ENCODE measurements around the gene FBXO36.
A peak's percentile ranks its signal among the peaks of the same experiment; 100 is the strongest.
"Not testable (repeated sequence)": the region's sequence is repeated elsewhere in the genome, so short reads cannot be mapped to it uniquely, and the experiment has no call there.

FBXO36 gene

DNA sequence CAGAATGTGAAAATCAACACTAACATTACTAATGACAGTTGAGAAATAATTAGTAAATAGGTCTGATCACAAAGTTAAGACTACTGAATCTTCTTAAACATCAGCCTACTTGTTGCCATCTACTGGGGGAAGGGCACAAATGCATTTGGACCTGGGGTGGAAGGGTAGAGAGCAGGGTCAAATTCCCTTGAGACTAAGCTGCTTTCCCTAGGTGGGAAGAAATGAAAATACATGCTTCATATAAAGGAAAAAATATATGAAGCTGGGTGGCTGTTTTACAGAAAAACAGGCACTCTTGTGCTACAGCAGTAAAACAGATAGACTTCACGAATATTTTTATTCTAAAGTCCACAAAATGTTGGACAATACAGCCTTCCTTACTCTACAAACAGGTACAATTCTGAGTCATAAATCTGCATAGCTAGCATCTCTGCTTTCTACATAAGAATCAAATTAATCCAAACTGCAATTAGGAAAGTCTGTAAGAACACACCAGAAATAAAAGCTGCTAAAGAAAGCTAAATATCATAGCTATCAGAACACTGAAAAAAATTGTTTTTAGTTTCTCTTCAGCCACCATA, 11.4 kb upstream of the FBXO36 start:
- DNase-seq (ENCODE audit: low read depth, low spot score): peak; percentile 37

DNA sequence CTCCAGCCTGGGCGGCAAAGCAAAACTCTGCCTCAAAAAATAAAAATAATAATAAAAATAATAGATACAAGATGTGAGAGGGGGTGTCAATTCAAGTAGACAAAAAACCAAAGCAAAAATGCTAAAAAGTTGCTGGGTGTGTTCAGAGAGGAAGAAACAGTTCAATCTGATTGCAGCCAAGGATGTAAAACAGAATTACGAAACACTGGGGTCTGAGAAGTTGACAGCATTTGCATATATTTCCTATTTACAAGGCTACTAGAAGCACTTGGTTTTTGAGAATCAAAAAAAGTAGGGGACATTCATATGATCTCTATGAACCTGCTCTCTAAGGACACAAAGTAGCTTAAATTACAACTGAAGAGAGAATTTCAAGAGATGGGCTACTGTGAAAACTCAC, 8.1 kb upstream of the FBXO36 start:
- no peak for DNase-seq (ENCODE audit: low read depth, low spot score)

DNA sequence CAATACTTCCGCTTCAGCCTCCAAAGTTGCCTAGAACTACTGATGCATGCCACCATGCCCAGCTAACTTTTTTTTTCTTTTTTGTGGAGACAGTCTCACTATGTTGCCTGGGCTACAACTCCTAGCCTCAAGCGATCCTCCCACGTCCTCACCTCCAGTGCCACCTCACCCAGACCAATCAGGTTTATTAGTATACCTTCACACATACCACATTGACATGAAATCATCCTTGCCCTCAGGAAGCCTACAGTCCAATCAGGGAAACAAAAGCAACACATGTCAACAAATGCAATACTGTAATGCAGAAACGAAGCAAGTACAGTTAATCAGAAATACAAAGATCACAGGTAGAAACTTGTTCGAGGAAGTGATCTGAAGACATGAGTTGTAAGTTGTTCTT, 4.5 kb upstream of the FBXO36 start:
- DNase-seq (ENCODE audit: low read depth, low spot score): no peak

DNA sequence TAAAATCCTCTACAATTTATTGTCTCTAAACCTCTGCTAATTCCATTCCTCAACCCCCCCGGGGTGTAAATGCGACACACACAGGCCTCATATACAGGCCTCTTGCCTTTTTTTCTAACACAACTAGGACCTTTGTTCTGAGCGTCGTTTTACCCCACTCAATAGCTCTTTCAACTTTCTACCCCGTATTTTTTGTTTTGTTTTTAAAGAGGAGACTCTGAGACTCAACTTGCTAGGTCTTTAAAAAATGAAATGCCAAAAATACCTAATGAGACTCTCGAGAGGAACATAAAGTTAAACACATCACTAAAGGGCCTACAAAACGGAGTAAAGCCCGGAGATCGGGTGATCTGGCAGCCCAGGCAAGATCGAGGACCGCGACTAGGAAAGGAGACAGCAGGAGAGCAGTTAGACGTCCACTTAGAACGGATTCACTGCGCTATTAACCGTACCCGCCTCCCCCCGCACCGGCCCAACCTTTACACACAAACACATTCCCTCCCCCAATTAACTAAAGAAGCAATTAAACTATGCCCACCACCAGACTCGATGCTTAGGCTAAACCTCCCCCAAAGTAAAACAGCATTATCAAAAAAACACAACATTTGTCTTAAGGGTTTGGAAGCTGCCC, 2.2 kb upstream of the FBXO36 start:
- DNase-seq (ENCODE audit: low read depth, low spot score): peak; percentile 40

DNA sequence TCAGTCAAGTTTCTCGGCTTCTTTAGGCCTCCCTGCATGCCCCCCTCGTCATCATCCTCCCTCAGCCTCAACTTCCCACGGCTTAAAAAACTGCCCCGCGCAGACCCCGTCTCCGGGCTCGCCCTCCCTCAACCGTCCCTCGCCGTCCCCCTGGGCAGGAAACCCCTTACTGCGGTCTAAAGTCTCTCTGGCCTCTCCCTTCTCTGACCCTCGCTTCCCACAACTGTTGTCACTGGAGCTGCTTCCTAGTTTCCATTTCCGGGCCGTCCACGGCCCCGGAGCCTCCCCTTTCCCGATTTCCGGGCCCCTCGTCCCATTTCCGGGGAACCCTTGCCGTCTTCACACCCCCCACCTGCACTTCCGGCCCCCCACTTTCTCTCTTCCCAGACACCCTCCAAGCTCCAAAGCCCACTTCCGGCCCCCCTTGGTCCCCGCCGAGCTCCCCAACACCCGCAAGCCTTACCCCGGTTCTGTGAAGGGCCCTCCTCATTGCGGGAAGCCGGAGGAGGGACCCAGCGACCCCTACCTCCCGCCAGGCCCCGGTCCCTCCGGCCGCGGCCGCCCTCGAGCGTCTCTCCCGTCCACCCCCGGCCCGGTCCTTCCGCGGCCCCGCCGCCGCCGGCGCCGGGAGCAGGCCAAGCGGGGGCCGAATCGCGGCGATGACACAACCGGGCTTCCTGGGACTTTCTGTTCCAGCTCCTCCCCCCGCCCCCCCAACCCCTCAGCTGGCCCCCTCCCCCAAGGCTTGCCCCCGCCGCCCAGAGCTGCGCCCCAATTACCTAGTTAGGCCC, 1.0 kb upstream of the FBXO36 start:
- peak; percentile 54 for DNase-seq (ENCODE audit: low read depth, low spot score)

DNA sequence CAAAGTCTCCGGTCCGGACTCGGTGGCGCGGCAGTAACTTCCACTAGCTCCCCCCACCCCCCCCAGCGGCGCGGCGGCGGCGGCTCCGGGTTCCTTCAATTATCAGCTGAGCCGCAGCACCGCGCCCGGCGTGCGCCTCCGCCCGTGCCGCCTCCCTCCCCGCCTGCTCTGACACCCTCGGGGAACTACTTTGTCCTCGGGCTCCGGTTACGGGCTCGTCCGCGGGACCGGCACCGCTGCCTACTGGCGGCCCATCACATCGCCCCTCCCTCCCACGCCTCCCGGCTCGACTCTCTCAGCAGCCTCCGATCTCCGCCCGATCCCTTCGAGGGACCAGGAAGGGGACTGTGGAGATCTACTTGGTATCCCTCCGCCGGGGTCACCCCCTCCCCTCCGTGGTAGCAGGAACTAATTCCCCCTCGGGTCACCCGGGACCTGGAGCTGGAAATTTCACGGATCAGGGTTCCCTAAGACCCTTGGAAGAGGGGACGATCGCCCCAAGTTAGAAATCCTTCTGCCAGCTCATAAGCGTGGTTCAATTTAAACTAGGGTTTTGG, 333 bp upstream of the FBXO36 start, which contains the start of gene TRIP12:
Gene TRIP12 (minus strand): TSS at position 118 of the 557 bp plus-strand sequence. CDS start 41,930 bp downstream, outside the sequence.
- peak; percentile 98 for DNase-seq (ENCODE audit: low read depth, low spot score)

DNA sequence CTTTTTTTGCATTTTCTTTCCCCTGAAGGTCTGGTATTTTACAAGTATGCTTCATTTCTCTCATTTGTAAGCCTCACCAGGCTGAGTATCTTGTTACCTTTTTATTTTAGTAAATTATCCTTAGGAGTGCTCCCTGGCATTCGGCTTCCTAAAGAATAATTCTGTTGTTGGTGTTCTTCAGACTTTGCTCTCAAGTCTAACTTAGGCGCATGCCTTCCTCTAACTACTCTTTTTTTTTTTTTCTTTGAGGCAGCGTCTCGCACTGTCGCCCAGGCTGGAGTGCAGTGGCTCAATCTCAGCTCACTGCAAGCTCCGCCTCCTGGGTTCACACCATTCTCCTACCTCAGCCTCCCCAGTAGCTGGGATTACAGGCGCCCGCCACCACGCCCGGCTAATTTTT, 2.2 kb downstream of the FBXO36 start:
- not testable (repeated sequence) for DNase-seq (ENCODE audit: low read depth, low spot score)

- DNase-seq (ENCODE audit: low read depth, low spot score): no peak
Measured at GRCh38 chr2:229925201-229925600, 2.9 kb downstream of the FBXO36 start.

- no peak for DNase-seq (ENCODE audit: low read depth, low spot score)
Measured at GRCh38 chr2:229927817-229928321, 5.6 kb downstream of the FBXO36 start.

GRCh38 chr2:229930656-229931055, 8.4 kb downstream of the FBXO36 start:
- no peak for DNase-seq (ENCODE audit: low read depth, low spot score)

DNA sequence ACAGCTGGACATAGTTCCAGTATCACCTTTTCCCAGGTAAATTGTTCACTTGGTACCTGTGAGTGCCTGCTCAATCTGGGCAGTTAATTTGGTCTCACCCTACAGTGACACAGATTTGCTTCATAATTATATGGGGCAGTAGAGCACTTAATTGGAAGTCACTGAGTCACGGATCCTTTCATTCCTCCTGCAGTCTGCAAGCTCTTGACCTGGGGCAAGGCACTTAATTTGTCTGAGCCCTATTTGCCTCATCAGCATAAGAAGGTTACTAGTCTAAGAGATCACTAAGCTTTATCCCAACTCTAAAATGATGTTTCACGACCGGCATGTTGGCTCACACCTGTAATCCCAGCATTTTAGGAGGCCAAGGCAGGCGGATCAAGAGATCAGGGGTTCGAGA, 8.9 kb downstream of the FBXO36 start:
- DNase-seq (ENCODE audit: low read depth, low spot score): peak; percentile 51

DNA sequence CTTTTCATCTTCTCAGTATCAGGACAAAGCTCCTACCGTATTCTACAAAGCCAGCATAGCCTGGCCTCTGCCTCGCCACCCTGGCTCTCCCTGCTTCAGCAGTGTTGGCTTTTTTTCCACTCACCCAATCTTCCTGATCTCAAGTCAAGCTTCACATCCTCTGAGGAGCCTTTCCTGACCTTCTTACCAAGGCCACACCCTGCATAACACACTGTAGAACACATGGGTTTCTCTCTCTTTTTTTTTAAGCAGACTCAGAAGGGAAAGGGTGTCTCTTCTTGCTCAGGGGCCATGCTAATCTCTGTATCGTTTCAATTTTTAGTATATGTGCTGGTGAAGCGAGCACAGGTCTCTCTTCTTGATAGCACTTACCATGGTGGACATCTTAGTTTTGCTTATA, 15.2 kb downstream of the FBXO36 start:
- no peak for DNase-seq (ENCODE audit: low read depth, low spot score)

GRCh38 chr2:229942671-229943070, 20.4 kb downstream of the FBXO36 start:
- DNase-seq (ENCODE audit: low read depth, low spot score): no peak

DNA sequence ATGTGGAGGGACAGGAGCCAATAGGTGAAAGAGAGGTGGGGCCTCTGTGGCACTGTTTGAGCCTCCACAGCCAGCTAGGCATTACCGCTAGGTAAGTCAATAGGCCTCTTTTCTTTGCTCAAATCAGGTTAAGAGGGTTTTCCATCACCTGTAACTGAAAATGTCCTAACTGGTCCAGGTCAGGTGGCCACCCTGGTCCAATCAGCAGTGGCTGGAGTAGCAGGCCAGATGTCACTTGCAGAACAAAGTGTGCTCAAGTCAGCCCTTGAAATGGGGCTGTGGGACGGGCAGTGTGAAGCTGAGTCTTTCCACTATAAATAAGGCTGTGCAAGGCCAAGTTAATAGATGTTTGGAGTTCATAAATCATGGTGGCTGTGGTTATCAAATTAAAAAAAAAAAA, 20.9 kb downstream of the FBXO36 start:
- no peak for DNase-seq (ENCODE audit: low read depth, low spot score)

DNA sequence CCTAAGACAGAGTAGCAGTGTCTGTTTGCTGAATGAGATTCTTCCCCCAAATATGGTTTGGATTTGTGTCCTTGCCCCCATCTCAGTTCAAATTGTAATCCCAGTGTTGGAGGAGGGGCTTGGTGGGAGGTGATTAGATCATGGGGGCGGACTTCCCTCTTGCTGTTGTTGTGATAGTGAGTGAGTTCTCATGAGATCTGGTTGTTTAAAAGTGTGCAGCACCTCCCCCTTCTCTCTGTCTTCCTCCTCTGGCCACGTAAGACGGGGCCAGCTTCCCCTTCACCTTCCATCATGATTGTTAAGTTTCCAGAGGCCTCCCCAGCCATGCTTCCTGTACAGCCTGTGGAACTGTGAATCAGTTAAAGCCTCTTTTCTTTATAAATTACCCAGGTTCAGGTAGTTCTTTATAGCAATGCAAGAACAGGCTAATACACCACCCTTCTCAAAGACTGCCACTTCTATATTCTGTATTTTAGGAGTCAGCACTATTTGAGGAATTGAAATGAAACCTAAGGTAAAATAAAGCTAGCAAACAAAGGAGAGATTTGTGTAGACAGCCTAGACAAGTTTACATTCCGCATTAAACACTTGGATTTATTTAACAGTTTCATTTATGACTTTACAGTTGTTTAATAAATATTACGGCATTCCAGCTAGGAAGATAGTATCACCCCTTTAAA, 21.6 kb downstream of the FBXO36 start:
- DNase-seq (ENCODE audit: low read depth, low spot score): peak; percentile 45

DNA sequence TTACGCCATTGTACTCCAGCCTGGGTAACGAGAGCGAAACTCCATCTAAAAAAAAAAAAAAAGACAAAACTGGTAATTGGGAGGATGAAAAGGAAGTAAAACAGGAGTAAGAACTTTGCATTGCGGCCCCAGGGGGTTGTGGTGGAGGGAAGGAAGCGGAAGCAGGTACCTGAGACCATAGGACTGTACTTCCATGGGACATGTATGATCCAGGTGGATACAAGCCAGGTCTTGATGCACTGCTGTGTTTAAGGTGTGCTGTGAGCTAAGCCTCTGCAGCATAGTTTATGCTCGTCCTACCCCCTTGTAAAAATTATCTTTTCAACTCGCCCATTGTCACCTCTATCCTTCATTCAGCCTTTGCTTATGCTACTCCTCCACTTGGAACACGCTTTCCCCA, 23.7 kb downstream of the FBXO36 start:
- no peak for DNase-seq (ENCODE audit: low read depth, low spot score)

DNA sequence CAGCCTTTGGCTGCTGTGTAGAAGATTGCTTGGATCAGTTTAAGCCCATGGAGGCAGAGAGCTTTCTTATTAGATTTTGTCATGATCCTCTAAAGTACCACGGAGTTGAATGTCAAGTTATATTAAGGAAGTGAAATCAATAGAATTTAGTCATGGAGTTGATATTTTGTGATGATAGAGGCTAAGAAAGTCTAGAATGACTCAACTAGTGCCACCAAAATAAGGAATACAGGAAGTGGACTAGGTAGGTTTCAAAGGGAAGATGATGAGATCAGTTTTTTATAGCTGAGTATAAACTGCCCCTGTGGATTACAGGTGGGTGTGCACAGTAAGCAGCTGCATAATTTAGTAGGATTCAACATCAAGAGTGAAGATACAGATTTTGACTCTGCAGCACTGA, 25.2 kb downstream of the FBXO36 start:
- DNase-seq (ENCODE audit: low read depth, low spot score): no peak

GRCh38 chr2:229952256-229952835, 30.0 kb downstream of the FBXO36 start:
- peak; percentile 61 for DNase-seq (ENCODE audit: low read depth, low spot score)

GRCh38 chr2:229955663-229956062, 33.4 kb downstream of the FBXO36 start:
- DNase-seq (ENCODE audit: low read depth, low spot score): no peak

DNA sequence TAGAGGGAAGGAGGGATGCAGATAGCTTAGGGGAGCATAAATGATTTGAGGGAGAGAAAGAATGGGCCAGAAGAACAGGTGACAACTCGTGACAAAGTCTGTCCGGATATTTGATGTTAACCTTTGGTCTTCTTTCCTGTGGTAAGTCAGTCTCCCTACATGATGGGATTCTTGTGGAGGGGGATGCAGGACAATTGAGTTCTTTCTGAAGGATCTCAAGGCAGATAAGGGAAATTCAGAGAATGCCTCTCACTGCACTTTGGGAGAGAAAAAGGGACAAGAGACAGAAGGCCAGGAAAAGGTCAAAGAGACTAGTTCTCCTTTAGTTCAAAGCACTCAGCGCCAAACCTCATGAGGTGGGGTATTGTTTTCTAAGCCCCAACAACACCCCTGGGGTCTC, 34.2 kb downstream of the FBXO36 start:
- DNase-seq (ENCODE audit: low read depth, low spot score): no peak

GRCh38 chr2:229963596-229963995, 41.3 kb downstream of the FBXO36 start:
- not testable (repeated sequence) for DNase-seq (ENCODE audit: low read depth, low spot score)

All from ELF-1 (cell line).